ENCODE data around the gene P3H3.
"Not testable (repeated sequence)": the region's sequence is repeated elsewhere in the genome, so short reads cannot be mapped to it uniquely, and the experiment has no call there.

The P3H3 gene

GRCh38 chr12:6867413-6868210, 39.4 kb downstream of the P3H3 start, which contains the start of gene TPI1:
TPI1 (plus strand) TSS chr12:6867531; CDS start chr12:6867567, 36 bp downstream.
- peak; percentile 100 for DNase-seq

GRCh38 chr12:6868211-6869048, 40.2 kb downstream of the P3H3 start:
- DNase-seq, result peak; percentile 89

GRCh38 chr12:6869049-6870021, 41.1 kb downstream of the P3H3 start:
- DNase-seq, result peak; percentile 98

GRCh38 chr12:6870304-6870703, 42.1 kb downstream of the P3H3 start:
- DNase-seq, result not testable (repeated sequence)

GRCh38 chr12:6871052-6871957, 43.1 kb downstream of the P3H3 start:
- peak; percentile 91 for DNase-seq

- peak; percentile 100 for DNase-seq
These were observed 44.2 kb downstream of the P3H3 start for GRCh38 chr12:6872073-6873048.

GRCh38 chr12:6873094-6874014, 45.1 kb downstream of the P3H3 start, which contains the start of gene SPSB2:
SPSB2 (minus strand) TSS chr12:6873303; CDS start chr12:6872901, 402 bp downstream.
- peak; percentile 100 for DNase-seq

GRCh38 chr12:6874015-6874368, 45.8 kb downstream of the P3H3 start:
- not testable (repeated sequence) for DNase-seq

- not testable (repeated sequence) for DNase-seq
These were observed 51.6 kb downstream of the P3H3 start for GRCh38 chr12:6879824-6880223.

- no peak for DNase-seq
These were observed 55.0 kb downstream of the P3H3 start for GRCh38 chr12:6883252-6883651.

- no peak for DNase-seq
These were observed 55.5 kb downstream of the P3H3 start for GRCh38 chr12:6883683-6884082.

GRCh38 chr12:6884539-6884938, 56.3 kb downstream of the P3H3 start:
- no peak for DNase-seq

- not testable (repeated sequence) for DNase-seq
These were observed 58.2 kb downstream of the P3H3 start for GRCh38 chr12:6886206-6886999.

GRCh38 chr12:6887460-6887859, 59.3 kb downstream of the P3H3 start:
- DNase-seq, result no peak

GRCh38 chr12:6888360-6888759, 60.2 kb downstream of the P3H3 start:
- DNase-seq, result no peak

GRCh38 chr12:6888794-6889193, 60.6 kb downstream of the P3H3 start:
- not testable (repeated sequence) for DNase-seq
